Lower leg skin (tissue), 4 donors: ENCODE measurements around the gene PPM1L. TPM values are rescaled to one million over a fixed set of nuclear protein-coding genes. Genes with fewer than 3 reads are reported as not detected.

Experiments used
- DNase-seq, 2 donors: peaks; one replicate each; pipeline ENCODE4 v3.0.0-alpha.2; 2019; ENCODE audit warnings: low spot score in 2 of 2
- H3K4me3 ChIP-seq: fragments of 200-600 bp; sonication (generic); 2 replicates; pipeline ENCODE4 v1.5.1; 2017; ENCODE audit warnings: mild to moderate bottlenecking, low read depth; ENCODE audit not compliant: poor library complexity, severe bottlenecking
- CTCF ChIP-seq, 3 donors: fragments of 450-650 bp; IDR thresholded peaks; one replicate each; pipeline ENCODE4 v1.5.1; 2016; ENCODE audit warnings: antibody characterized with exemption in 3 of 3, mild to moderate bottlenecking in 3 of 3, moderate library complexity in 2 of 3
- POLR2A ChIP-seq, 2 donors: fragments of 450-650 bp; IDR thresholded peaks; one replicate each; pipeline ENCODE4 v1.6.1; 2016 to 2017; ENCODE audit warnings: antibody characterized with exemption in 2 of 2, mild to moderate bottlenecking in 1 of 2, moderate library complexity in 1 of 2
- WGBS, 2 donors: methylation state at CpG; one replicate each; pipeline ENCODE4 v1.1.5; 2018; 5-methylcytosine and 5-hydroxymethylcytosine counted together
- intact Hi-C: fragments of 100-400 bp; cut with DNase I; formaldehyde crosslinking; loops from one replicate; pipeline ENCODE4 v1.15.0; 2023; ENCODE audit warnings: low total_unique reads
- total RNA-seq, 4 donors: library from RNA; depleted of rRNA; stranded (reverse); fragments of >200 nt; gene quantifications; one replicate each; pipeline ENCODE4 v1.1.0, GENCODE V29; 2016

The PPM1L gene
- total RNA-seq, 4 donors from 2014 or later: 34.9 to 46.5 (median 40.7) TPM

- TF ChIP-seq CTCF (IDR thresholded peaks at IDR 0.05) (no peak), POLR2A (IDR thresholded peaks at IDR 0.05) (no peak)
- intact Hi-C loops: no loop called here
- WGBS, 2 donors: 85% methylated on average over 3 of the region's 3 CpGs
- H3K4me3 ChIP-seq: no peak overlapping the region
- DNase-seq: no peak
These were observed 127.3 kb downstream of the PPM1L start for GRCh38 chr3:160883373-160883772.

GRCh38 chr3:160885791-160886286, 129.8 kb downstream of the PPM1L start:
- TF ChIP-seq POLR2A (IDR thresholded peaks at IDR 0.05): no peak
- TF ChIP-seq CTCF (IDR thresholded peaks at IDR 0.05): no peak
- 34 to 49% methylated on average over 5 of the region's 5 CpGs for WGBS, 2 donors
- DNase-seq: peak in 1 of 2 donors; percentile 28
- H3K4me3 ChIP-seq: no peak overlapping the region
- intact Hi-C loops: no loop called here

GRCh38 chr3:160886421-160886820, 130.4 kb downstream of the PPM1L start:
- DNase-seq: no peak
- TF ChIP-seq POLR2A (IDR thresholded peaks at IDR 0.05) (no peak), CTCF (IDR thresholded peaks at IDR 0.05) (no peak)
- 69 to 100% methylated on average over 4 of the region's 4 CpGs for WGBS, 2 donors
- H3K4me3 ChIP-seq: no peak overlapping the region
- intact Hi-C loops: no loop called here

- no peak overlapping the region for H3K4me3 ChIP-seq
- TF ChIP-seq CTCF (IDR thresholded peaks at IDR 0.05) (no peak), POLR2A (IDR thresholded peaks at IDR 0.05) (no peak)
- DNase-seq: no peak
- intact Hi-C loops: no loop called here
These were observed 137.2 kb downstream of the PPM1L start for GRCh38 chr3:160893207-160893606.

GRCh38 chr3:160904691-160905090, 148.7 kb downstream of the PPM1L start:
- WGBS, 2 donors: 81 to 88% methylated on average over 2 of the region's 2 CpGs
- H3K4me3 ChIP-seq: no peak overlapping the region
- intact Hi-C loops: no loop called here
- DNase-seq: no peak
- no peak for TF ChIP-seq CTCF (IDR thresholded peaks at IDR 0.05)
- TF ChIP-seq POLR2A (IDR thresholded peaks at IDR 0.05): no peak

GRCh38 chr3:160906646-160907045, 150.6 kb downstream of the PPM1L start:
- TF ChIP-seq POLR2A (IDR thresholded peaks at IDR 0.05): no peak
- TF ChIP-seq CTCF (IDR thresholded peaks at IDR 0.05): no peak
- intact Hi-C loops: no loop called here
- no peak overlapping the region for H3K4me3 ChIP-seq
- DNase-seq: no peak
